Endothelial cell of umbilical vein (primary cell): Measurements from ENCODE around the gene RPTN.

Experiments used
- CTCF ChIP-seq, 2 donors: IDR thresholded peaks; 1 replicate in 1 of 2; 2 replicates in 1 of 2; pipeline ENCODE4 v1.5.1; 2011; ENCODE audit warnings: low read length in 2 of 2, mild to moderate bottlenecking in 2 of 2, moderate library complexity in 2 of 2, control low read depth in 1 of 2, inconsistent platforms in 1 of 2, low read depth in 1 of 2; ENCODE audit not compliant: insufficient read depth in 1 of 2; ENCODE audit errors: extremely low read depth in 1 of 2
- EZH2 ChIP-seq: IDR thresholded peaks from 2 replicates; pipeline ENCODE4 v1.6.1; 2012; ENCODE audit warnings: borderline replicate concordance, low read depth, mild to moderate bottlenecking, moderate library complexity, low read length, inconsistent platforms; ENCODE audit not compliant: severe bottlenecking
- FOS ChIP-seq: IDR thresholded peaks from 2 replicates; pipeline ENCODE4 v1.6.1; 2011; ENCODE audit warnings: mild to moderate bottlenecking, low read length, moderate library complexity, borderline replicate concordance; ENCODE audit not compliant: insufficient read depth
- GATA2 ChIP-seq: IDR thresholded peaks from 2 replicates; pipeline ENCODE4 v1.7.0; 2011; ENCODE audit warnings: low read depth, mild to moderate bottlenecking, moderate library complexity, mixed read lengths, low read length; ENCODE audit not compliant: insufficient read length, insufficient read depth
- JUN ChIP-seq: IDR thresholded peaks from 2 replicates; pipeline ENCODE4 v1.6.1; 2011; ENCODE audit warnings: borderline replicate concordance, low read depth; ENCODE audit not compliant: insufficient read length, insufficient read depth
- MAX ChIP-seq: IDR thresholded peaks from 2 replicates; pipeline ENCODE4 v1.6.1; 2011; ENCODE audit not compliant: insufficient read depth, insufficient read length
- MYC ChIP-seq: IDR thresholded peaks from one replicate; pipeline ENCODE4 v1.6.1; 2011; ENCODE audit warnings: mild to moderate bottlenecking, low read depth, low read length
- POLR2A ChIP-seq: IDR thresholded peaks from 2 replicates; pipeline ENCODE4 v1.6.1; 2012; ENCODE audit warnings: low read depth, mild to moderate bottlenecking, control low read depth, low read length
- POLR2AphosphoS5 ChIP-seq: IDR thresholded peaks from 2 replicates; pipeline ENCODE4 v1.6.1; 2012; ENCODE audit warnings: low read depth, mild to moderate bottlenecking, control low read depth, low read length, moderate library complexity; ENCODE audit not compliant: insufficient read depth

GRCh38 chr1:152188673-152189591 lies 29.9 kb upstream of the RPTN start:
- TF ChIP-seq POLR2AphosphoS5 (no peak), CTCF (IDR thresholded peaks at IDR 0.05; ENCODE audit: extremely low read depth in 1 of 2, insufficient read depth in 1 of 2, low read depth in 1 of 2, low read length in 2 of 2) (peak; percentile 80 to 96), FOS (no peak), EZH2 (no peak), MYC (no peak), JUN (no peak), POLR2A (no peak), MAX (no peak), GATA2 (no peak)
